Lung (tissue), 12 donors: ENCODE data around the gene MCOLN2. TPM values are rescaled to one million over a fixed set of nuclear protein-coding genes. Genes with fewer than 3 reads are reported as not detected.

ENCODE experiments used
- ATAC-seq: fragments of 200-7000 bp; cut with Tn5 transposase; one replicate; pipeline ENCODE4 v1.9.1; 2020; ENCODE audit warnings: moderate number of reproducible peaks; ENCODE audit not compliant: insufficient read depth, low FRiP score
- DNase-seq, 3 donors: peaks; one replicate each; pipeline ENCODE4 v3.0.0-alpha.2; 2013 to 2017
- H3K27ac ChIP-seq, 2 donors: one replicate each; pipeline ENCODE4 v1.5.1; 2013; ENCODE audit warnings: mild to moderate bottlenecking in 2 of 2, moderate library complexity in 2 of 2, control low read depth in 1 of 2, inconsistent platforms in 1 of 2, low read depth in 1 of 2, low read length in 1 of 2
- H3K27me3 ChIP-seq, 3 donors: one replicate each; pipeline ENCODE4 v1.5.1; 2013; ENCODE audit warnings: low read length in 2 of 3; ENCODE audit not compliant: control insufficient read depth in 3 of 3, insufficient read depth in 3 of 3
- H3K36me3 ChIP-seq, 4 donors: one replicate each; pipeline ENCODE4 v1.5.1; 2013; ENCODE audit warnings: low read length in 4 of 4, mild to moderate bottlenecking in 1 of 4, moderate library complexity in 1 of 4; ENCODE audit not compliant: control insufficient read depth in 4 of 4, insufficient read depth in 4 of 4
- H3K4me1 ChIP-seq, 5 donors: one replicate each; pipeline ENCODE4 v1.5.1; 2013; ENCODE audit warnings: low read length in 5 of 5, mild to moderate bottlenecking in 2 of 5, moderate library complexity in 1 of 5; ENCODE audit not compliant: control insufficient read depth in 5 of 5, insufficient read depth in 5 of 5
- H3K4me3 ChIP-seq: one replicate; pipeline ENCODE4 v1.5.1; 2013; ENCODE audit warnings: mild to moderate bottlenecking, control low read depth, moderate library complexity
- H3K9ac ChIP-seq, 2 donors: one replicate each; pipeline ENCODE4 v1.5.1; 2013; ENCODE audit warnings: low read length in 2 of 2, control low read depth in 1 of 2; ENCODE audit not compliant: insufficient read depth in 1 of 2
- H3K9me3 ChIP-seq, 4 donors: one replicate each; pipeline ENCODE4 v1.5.1; 2013; ENCODE audit warnings: low read length in 3 of 4, mild to moderate bottlenecking in 1 of 4, moderate library complexity in 1 of 4; ENCODE audit not compliant: control insufficient read depth in 4 of 4, insufficient read depth in 3 of 4
- CTCF ChIP-seq: IDR thresholded peaks from 2 replicates; pipeline ENCODE4 v1.5.1; 2012; ENCODE audit warnings: mild to moderate bottlenecking; ENCODE audit errors: control extremely low read depth, extremely low read depth
- WGBS, 2 donors: extraction: QIAGEN DNeasy Blood & Tissue Kit; methylation state at CpG; one replicate each; pipeline ENCODE4 v1.1.7; 2013; 5-methylcytosine and 5-hydroxymethylcytosine counted together
- polyA plus RNA-seq, 2 donors: library from polyadenylated mRNA; stranded (reverse); fragments of 200-250 nt; gene quantifications; one replicate each; pipeline ENCODE4 v1.2.1, GENCODE V29; 2013
- total RNA-seq, 2 donors: library from RNA; depleted of rRNA in 1 of 2; stranded (reverse); fragments of >200 nt in 1 of 2; gene quantifications; one replicate each; pipeline ENCODE4 v1.2.1, GENCODE V29; 2014 to 2021
- donor health status: control.
- donor health status: control.
- donor health status: Bipolar disorder and iron deficiency.
- donor health status: healthy.
- donor health status: DM: yes; HTN: yes; CAD: no.

The MCOLN2 gene
- total and polyA plus RNA-seq, 4 donors, result 4.2 to 17.1 (median 7.4) TPM

- H3K36me3 ChIP-seq, result no peaks in the 10 kb centered on the region
- no peak overlapping the region for H3K9ac ChIP-seq
- H3K9me3 ChIP-seq, result no peaks in the 10 kb centered on the region
- H3K27me3 ChIP-seq, result peaks cover 0 to 8% (median 0%) of the 10 kb centered on the region in 3 donors
- H3K4me1 ChIP-seq, result peaks cover 0 to 4% (median 0%) of the 10 kb centered on the region in 5 donors
- DNase-seq (no peak), ATAC-seq (no peak)
- 75 to 85% methylated on average over 2 of the region's 2 CpGs for WGBS, 2 donors
- H3K27ac ChIP-seq, result no peak overlapping the region
- H3K4me3 ChIP-seq, result no peak overlapping the region
- TF ChIP-seq CTCF, result no peak
Measured at GRCh38 chr1:85033221-85033620, 36.3 kb upstream of the MCOLN2 start.

- no peak for TF ChIP-seq CTCF
- Histone ChIP-seq H3K36me3 (no peaks in the 10 kb centered on the region), H3K4me1 (peaks cover 0 to 4% (median 0%) of the 10 kb centered on the region in 5 donors), H3K9me3 (no peaks in the 10 kb centered on the region), H3K27me3 (peaks cover 0 to 5% (median 0%) of the 10 kb centered on the region in 3 donors), H3K27ac (no peak overlapping the region), H3K4me3 (no peak overlapping the region), H3K9ac (no peak overlapping the region)
- ATAC-seq (no peak), DNase-seq (no peak)
Measured at GRCh38 chr1:85030536-85030935, 33.6 kb upstream of the MCOLN2 start.

DNA sequence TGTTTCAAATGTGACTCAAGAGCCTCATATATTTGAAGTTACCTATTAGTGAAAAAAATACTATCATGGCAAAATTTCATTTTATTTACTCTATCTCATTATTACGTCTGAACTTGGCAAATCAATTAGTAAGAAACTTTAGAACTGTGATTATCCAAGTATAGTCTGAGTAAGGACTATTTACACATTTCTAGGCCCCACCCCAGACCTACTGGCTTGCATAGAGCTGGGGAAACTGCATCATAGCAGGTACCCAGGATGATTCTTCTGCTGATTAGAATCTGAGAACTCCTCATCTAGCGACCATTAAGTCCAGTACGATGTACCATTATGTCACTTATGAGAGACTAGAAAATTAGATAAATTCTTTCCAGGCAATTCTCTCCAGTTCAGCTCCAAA is 31.2 kb upstream of the MCOLN2 start:
- H3K27me3 ChIP-seq, result no peaks in the 10 kb centered on the region

More for the DNA sequence above, 31.2 kb upstream of the MCOLN2 start:
- no peaks in the 10 kb centered on the region for H3K4me1 ChIP-seq
- ATAC-seq (no peak), DNase-seq (no peak)
- H3K9me3 ChIP-seq, result no peaks in the 10 kb centered on the region
- 82 to 91% methylated on average over 3 of the region's 3 CpGs for WGBS, 2 donors
- no peak overlapping the region for H3K9ac ChIP-seq
- no peak overlapping the region for H3K27ac ChIP-seq
- H3K36me3 ChIP-seq, result no peaks in the 10 kb centered on the region
- H3K4me3 ChIP-seq, result no peak overlapping the region
- TF ChIP-seq CTCF, result no peak
